Tibial nerve (tissue), 4 donors: ENCODE data around the gene ATP6AP1. TPM values are rescaled to one million over a fixed set of nuclear protein-coding genes. Genes with fewer than 3 reads are reported as not detected.

Experiments
- DNase-seq, 2 donors: peaks; one replicate each; pipeline ENCODE4 v3.0.0-alpha.2; 2019; ENCODE audit warnings: low spot score in 2 of 2
- H3K27ac ChIP-seq, 4 donors: fragments of 200-600 bp; sonication (generic) in 3 of 4; one replicate each; pipeline ENCODE4 v1.5.1; 2017 to 2019; ENCODE audit warnings: mild to moderate bottlenecking in 1 of 4
- H3K27me3 ChIP-seq, 2 donors: fragments of 200-600 bp; sonication (generic) in 1 of 2; one replicate each; pipeline versions ENCODE4 v1.5.1 to v1.6.0; 2017 to 2019
- H3K36me3 ChIP-seq, 3 donors: fragments of 200-600 bp; sonication (generic); one replicate each; pipeline ENCODE4 v1.5.1; 2018 to 2019
- H3K4me1 ChIP-seq, 4 donors: fragments of 200-600 bp; sonication (generic) in 3 of 4; one replicate each; pipeline ENCODE4 v1.5.1; 2017 to 2019
- H3K4me3 ChIP-seq, 4 donors: fragments of 200-600 bp; sonication (generic) in 3 of 4; one replicate each; pipeline ENCODE4 v1.5.1; 2017 to 2019; ENCODE audit warnings: mild to moderate bottlenecking in 1 of 4, moderate library complexity in 1 of 4
- H3K9me3 ChIP-seq, 4 donors: fragments of 200-600 bp; sonication (generic) in 3 of 4; one replicate each; pipeline ENCODE4 v1.5.1; 2017 to 2019
- CTCF ChIP-seq, 5 experiments: fragments of 200-600 bp in 3 of 5; fragments of 450-650 bp in 2 of 5; sonication (generic) in 3 of 5; IDR thresholded peaks; one replicate each; pipeline ENCODE4 v1.5.1; 2016 to 2019; ENCODE audit warnings: antibody characterized with exemption in 5 of 5, mild to moderate bottlenecking in 3 of 5, moderate library complexity in 2 of 5
- EP300 ChIP-seq, 2 donors: sonication (generic); formaldehyde crosslinking; IDR thresholded peaks; one replicate each; pipeline ENCODE4 v1.6.1; 2017; ENCODE audit warnings: antibody characterized with exemption in 2 of 2, mild to moderate bottlenecking in 1 of 2
- POLR2A ChIP-seq, 2 donors: fragments of 450-650 bp; IDR thresholded peaks; one replicate each; pipeline ENCODE4 v1.6.1; 2017; ENCODE audit warnings: antibody characterized with exemption in 2 of 2, mild to moderate bottlenecking in 2 of 2, moderate library complexity in 2 of 2
- WGBS, 2 donors: methylation state at CpG; one replicate each; pipeline ENCODE4 v1.1.5; 2018; 5-methylcytosine and 5-hydroxymethylcytosine counted together
- total RNA-seq, 4 donors: library from RNA; depleted of rRNA; stranded (reverse); fragments of >200 nt; gene quantifications; one replicate each; pipeline ENCODE4 v1.1.0, GENCODE V29; 2016

The ATP6AP1 gene
- total RNA-seq, 4 donors from 2014 or later, result 42.9 to 59.7 (median 50.4) TPM

- Histone ChIP-seq H3K4me1 (peaks cover 0 to 12% (median 0%) of the 10 kb centered on the region in 4 donors), H3K9me3 (no peaks in the 10 kb centered on the region), H3K27ac (peak overlapping the region; percentile 74 to 90 (median 77)), H3K36me3 (no peaks in the 10 kb centered on the region), H3K4me3 (peak overlapping the region; percentile 31 to 63 (median 46)), H3K27me3 (no peaks in the 10 kb centered on the region)
- no peak for DNase-seq
- TF ChIP-seq POLR2A (IDR thresholded peaks at IDR 0.05) (no peak), CTCF (IDR thresholded peaks at IDR 0.05) (no peak)
- WGBS, 2 donors, result 60 to 67% methylated on average over 24 of the region's 24 CpGs
Observed at GRCh38 chrX:154477891-154478477, 49.5 kb downstream of the ATP6AP1 start.

GRCh38 chrX:154478728-154479622, 50.5 kb downstream of the ATP6AP1 start, which contains the start of gene LAGE3:
TSS of gene LAGE3 (minus strand) at chrX:154479281. CDS start at chrX:154478915, 366 bp downstream.
- Histone ChIP-seq H3K4me1 (peaks cover 0 to 12% (median 0%) of the 10 kb centered on the region in 4 donors), H3K9me3 (no peaks in the 10 kb centered on the region), H3K36me3 (peaks cover 0 to under 1% (median 0%) of the 10 kb centered on the region in 3 donors), H3K27ac (peak within 1 kb of the TSS; percentile 74 to 90 (median 82)), H3K4me3 (peak within 1 kb of the TSS; percentile 31 to 63 (median 46)), H3K27me3 (no peaks in the 10 kb centered on the region)
- 9 to 49% methylated on average over 7 to 65 of the region's 85 CpGs for WGBS, 2 donors
- DNase-seq, result peak; percentile 86 to 90
- peak; percentile 77 to 82 for TF ChIP-seq EP300 (IDR thresholded peaks at IDR 0.05)
- peak; percentile 24 to 57 for TF ChIP-seq POLR2A (IDR thresholded peaks at IDR 0.05)
- no peak for TF ChIP-seq CTCF (IDR thresholded peaks at IDR 0.05)

- Histone ChIP-seq H3K4me1 (peaks cover 0 to 28% (median 8%) of the 10 kb centered on the region in 4 donors), H3K9me3 (no peaks in the 10 kb centered on the region), H3K36me3 (peaks cover 0 to 14% (median 0%) of the 10 kb centered on the region in 3 donors), H3K27me3 (no peaks in the 10 kb centered on the region), H3K27ac (no peak overlapping the region), H3K4me3 (no peak overlapping the region)
- DNase-seq, result no peak
- WGBS, 2 donors, result 85 to 93% methylated on average over 5 of the region's 5 CpGs
- TF ChIP-seq POLR2A (IDR thresholded peaks at IDR 0.05), result no peak
- TF ChIP-seq EP300 (IDR thresholded peaks at IDR 0.05), result no peak
- TF ChIP-seq CTCF (IDR thresholded peaks at IDR 0.05), result no peak
Observed at GRCh38 chrX:154481195-154481594, 52.7 kb downstream of the ATP6AP1 start.

- no peak for DNase-seq
- 77 to 88% methylated on average over 6 to 14 of the region's 14 CpGs for WGBS, 2 donors
- H3K4me1 ChIP-seq, result peaks cover 0 to 32% (median 8%) of the 10 kb centered on the region in 4 donors
Observed at GRCh38 chrX:154481911-154482601, 53.6 kb downstream of the ATP6AP1 start.

GRCh38 chrX:154482786-154483185, 54.3 kb downstream of the ATP6AP1 start:
- Histone ChIP-seq H3K27me3 (no peaks in the 10 kb centered on the region), H3K36me3 (peaks cover 0 to 17% (median 0%) of the 10 kb centered on the region in 3 donors), H3K27ac (no peak overlapping the region), H3K9me3 (no peaks in the 10 kb centered on the region), H3K4me1 (peaks cover 0 to 34% (median 8%) of the 10 kb centered on the region in 4 donors), H3K4me3 (no peak overlapping the region)
- no peak for DNase-seq
- no peak for TF ChIP-seq EP300 (IDR thresholded peaks at IDR 0.05)
- TF ChIP-seq POLR2A (IDR thresholded peaks at IDR 0.05), result no peak
- TF ChIP-seq CTCF (IDR thresholded peaks at IDR 0.05), result no peak
- 60 to 82% methylated on average over 1 to 7 of the region's 7 CpGs for WGBS, 2 donors

More at GRCh38 chrX:154481911-154482601, 53.6 kb downstream of the ATP6AP1 start:
- Histone ChIP-seq H3K27me3 (no peaks in the 10 kb centered on the region), H3K4me3 (no peak overlapping the region), H3K27ac (no peak overlapping the region), H3K36me3 (peaks cover 0 to 14% (median 0%) of the 10 kb centered on the region in 3 donors), H3K9me3 (no peaks in the 10 kb centered on the region)
- no peak for TF ChIP-seq POLR2A (IDR thresholded peaks at IDR 0.05)
